ENCODE measurements around the gene STRC. TPM values are rescaled to one million over a fixed set of nuclear protein-coding genes. Genes with fewer than 3 reads are reported as not detected.
"Not testable (repeated sequence)": the region's sequence is repeated elsewhere in the genome, so short reads cannot be mapped to it uniquely, and the experiment has no call there.

STRC gene
- total and polyA plus RNA-seq, 4 donors = 0.59 to 7.0 (median 2.3) TPM

GRCh38 chr15:43625106-43625505, 6.5 kb upstream of the STRC start:
- Histone ChIP-seq H3K9me3 (ENCODE audit: control insufficient read depth, insufficient read depth, low read length) (no peaks in the 10 kb centered on the region), H3K27me3 (ENCODE audit: control insufficient read depth, insufficient read depth, low read length) (no peaks in the 10 kb centered on the region), H3K36me3 (ENCODE audit: control insufficient read depth, insufficient read depth, low read length) (no peaks in the 10 kb centered on the region), H3K4me1 (ENCODE audit: control insufficient read depth, insufficient read depth, low read length) (no peaks in the 10 kb centered on the region), H3K27ac (ENCODE audit: low read depth, low read length) (no peak overlapping the region), H3K4me3 (ENCODE audit: low read depth, low read length) (no peak overlapping the region)
- no peak for DNase-seq (ENCODE audit: low read depth in 4 of 6, low spot score in 6 of 6)
- WGBS (ENCODE audit: insufficient coverage) = 52% methylated on average over 3 of the region's 5 CpGs

GRCh38 chr15:43622068-43622799, 3.6 kb upstream of the STRC start:
- not testable (repeated sequence) for H3K4me1 ChIP-seq (ENCODE audit: control insufficient read depth, insufficient read depth, low read length); H3K36me3 ChIP-seq (ENCODE audit: control insufficient read depth, insufficient read depth, low read length); H3K27me3 ChIP-seq (ENCODE audit: control insufficient read depth, insufficient read depth, low read length); H3K9me3 ChIP-seq (ENCODE audit: control insufficient read depth, insufficient read depth, low read length); DNase-seq (ENCODE audit: low read depth in 4 of 6, low spot score in 6 of 6); H3K27ac ChIP-seq (ENCODE audit: low read depth, low read length); H3K4me3 ChIP-seq (ENCODE audit: low read depth, low read length)
- WGBS (ENCODE audit: insufficient coverage) = no CpG with 5 or more reads among the region's 7 CpGs

GRCh38 chr15:43617750-43618149, 850 bp downstream of the STRC start:
- DNase-seq (ENCODE audit: low read depth in 4 of 6, low spot score in 6 of 6); H3K9me3 ChIP-seq (ENCODE audit: control insufficient read depth, insufficient read depth, low read length); H3K4me3 ChIP-seq (ENCODE audit: low read depth, low read length); H3K36me3 ChIP-seq (ENCODE audit: control insufficient read depth, insufficient read depth, low read length); H3K4me1 ChIP-seq (ENCODE audit: control insufficient read depth, insufficient read depth, low read length); H3K27ac ChIP-seq (ENCODE audit: low read depth, low read length); H3K27me3 ChIP-seq (ENCODE audit: control insufficient read depth, insufficient read depth, low read length): not testable (repeated sequence)
- no CpG with 5 or more reads among the region's 8 CpGs for WGBS (ENCODE audit: insufficient coverage)

GRCh38 chr15:43602233-43602632, 16.4 kb downstream of the STRC start:
- WGBS (ENCODE audit: insufficient coverage) = 79% methylated on average over 3 of the region's 6 CpGs
- H3K36me3 ChIP-seq (ENCODE audit: control insufficient read depth, insufficient read depth, low read length); H3K9me3 ChIP-seq (ENCODE audit: control insufficient read depth, insufficient read depth, low read length); H3K27me3 ChIP-seq (ENCODE audit: control insufficient read depth, insufficient read depth, low read length); H3K4me3 ChIP-seq (ENCODE audit: low read depth, low read length); H3K27ac ChIP-seq (ENCODE audit: low read depth, low read length); H3K4me1 ChIP-seq (ENCODE audit: control insufficient read depth, insufficient read depth, low read length): not testable (repeated sequence)
- DNase-seq (ENCODE audit: low read depth in 4 of 6, low spot score in 6 of 6) = peak in 1 of 6 donors; percentile 27

- H3K27ac ChIP-seq (ENCODE audit: low read depth, low read length) = not testable (repeated sequence)
Measured at GRCh38 chr15:43600200-43600599, 18.4 kb downstream of the STRC start.

GRCh38 chr15:43599131-43599530, 19.5 kb downstream of the STRC start:
- WGBS (ENCODE audit: insufficient coverage) = no CpG with 5 or more reads among the region's 6 CpGs
- not testable (repeated sequence) for H3K4me1 ChIP-seq (ENCODE audit: control insufficient read depth, insufficient read depth, low read length); H3K4me3 ChIP-seq (ENCODE audit: low read depth, low read length); H3K36me3 ChIP-seq (ENCODE audit: control insufficient read depth, insufficient read depth, low read length); H3K9me3 ChIP-seq (ENCODE audit: control insufficient read depth, insufficient read depth, low read length); DNase-seq (ENCODE audit: low read depth in 4 of 6, low spot score in 6 of 6); H3K27ac ChIP-seq (ENCODE audit: low read depth, low read length); H3K27me3 ChIP-seq (ENCODE audit: control insufficient read depth, insufficient read depth, low read length)

More at GRCh38 chr15:43600200-43600599, 18.4 kb downstream of the STRC start:
- not testable (repeated sequence) for H3K4me1 ChIP-seq (ENCODE audit: control insufficient read depth, insufficient read depth, low read length); H3K9me3 ChIP-seq (ENCODE audit: control insufficient read depth, insufficient read depth, low read length); H3K4me3 ChIP-seq (ENCODE audit: low read depth, low read length); H3K36me3 ChIP-seq (ENCODE audit: control insufficient read depth, insufficient read depth, low read length); H3K27me3 ChIP-seq (ENCODE audit: control insufficient read depth, insufficient read depth, low read length); DNase-seq (ENCODE audit: low read depth in 4 of 6, low spot score in 6 of 6)
- WGBS (ENCODE audit: insufficient coverage) = no CpG with 5 or more reads among the region's 2 CpGs

- DNase-seq (ENCODE audit: low read depth in 4 of 6, low spot score in 6 of 6); H3K27me3 ChIP-seq (ENCODE audit: control insufficient read depth, insufficient read depth, low read length); H3K4me1 ChIP-seq (ENCODE audit: control insufficient read depth, insufficient read depth, low read length); H3K36me3 ChIP-seq (ENCODE audit: control insufficient read depth, insufficient read depth, low read length); H3K27ac ChIP-seq (ENCODE audit: low read depth, low read length); H3K4me3 ChIP-seq (ENCODE audit: low read depth, low read length); H3K9me3 ChIP-seq (ENCODE audit: control insufficient read depth, insufficient read depth, low read length): not testable (repeated sequence)
- no CpG with 5 or more reads among the region's 43 CpGs for WGBS (ENCODE audit: insufficient coverage)
Measured at GRCh38 chr15:43593328-43594190, 25.0 kb downstream of the STRC start, which contains the start of gene CKMT1B. Gene CKMT1B, plus strand, starts transcription at chr15:43594027. Its CDS starts 192 bp downstream, at chr15:43594219.

GRCh38 chr15:43592841-43593240, 25.8 kb downstream of the STRC start:
- not testable (repeated sequence) for H3K9me3 ChIP-seq (ENCODE audit: control insufficient read depth, insufficient read depth, low read length); H3K36me3 ChIP-seq (ENCODE audit: control insufficient read depth, insufficient read depth, low read length); DNase-seq (ENCODE audit: low read depth in 4 of 6, low spot score in 6 of 6); H3K27ac ChIP-seq (ENCODE audit: low read depth, low read length); H3K4me3 ChIP-seq (ENCODE audit: low read depth, low read length); H3K4me1 ChIP-seq (ENCODE audit: control insufficient read depth, insufficient read depth, low read length); H3K27me3 ChIP-seq (ENCODE audit: control insufficient read depth, insufficient read depth, low read length)
- WGBS (ENCODE audit: insufficient coverage) = no CpG with 5 or more reads among the region's 8 CpGs

- H3K36me3 ChIP-seq (ENCODE audit: control insufficient read depth, insufficient read depth, low read length); H3K27me3 ChIP-seq (ENCODE audit: control insufficient read depth, insufficient read depth, low read length); H3K27ac ChIP-seq (ENCODE audit: low read depth, low read length); H3K4me3 ChIP-seq (ENCODE audit: low read depth, low read length); H3K4me1 ChIP-seq (ENCODE audit: control insufficient read depth, insufficient read depth, low read length); DNase-seq (ENCODE audit: low read depth in 4 of 6, low spot score in 6 of 6); H3K9me3 ChIP-seq (ENCODE audit: control insufficient read depth, insufficient read depth, low read length): not testable (repeated sequence)
- no CpG with 5 or more reads among the region's 54 CpGs for WGBS (ENCODE audit: insufficient coverage)
Measured at GRCh38 chr15:43589778-43590466, 28.7 kb downstream of the STRC start, which contains the start of gene PPIP5K1. Gene PPIP5K1, minus strand, starts transcription at chr15:43590208. Its CDS starts 5,704 bp downstream, at chr15:43584504.

Data from spinal cord (tissue), 10 donors.